BLaER1 treated with 17β-estradiol and CSF1 and Interleukin-3, amounts not matched to agents 10 nM and 100 nM (cell line): ENCODE measurements around the gene FRMD6.

Source experiments
- H3K27ac ChIP-seq, 11 experiments: shearing (Covaris generic); formaldehyde crosslinking; 2 replicates each; pipeline ENCODE4 v1.8.1; 2022
- H3K27me3 ChIP-seq, 11 experiments: shearing (Covaris generic); formaldehyde crosslinking; 2 replicates each; pipeline ENCODE4 v1.8.1; 2022
- H3K36me3 ChIP-seq, 11 experiments: shearing (Covaris generic); formaldehyde crosslinking; 2 replicates each; pipeline ENCODE4 v1.8.1; 2022
- H3K4me1 ChIP-seq, 10 experiments: shearing (Covaris generic); formaldehyde crosslinking; 2 replicates each; pipeline ENCODE4 v1.8.1; 2022
- H3K4me2 ChIP-seq, 11 experiments: shearing (Covaris generic); formaldehyde crosslinking; 2 replicates each; pipeline ENCODE4 v1.8.1; 2022
- H3K4me3 ChIP-seq, 10 experiments: shearing (Covaris generic); formaldehyde crosslinking; 2 replicates each; pipeline ENCODE4 v1.8.1; 2022
- H3K9ac ChIP-seq, 11 experiments: shearing (Covaris generic); formaldehyde crosslinking; 2 replicates each; pipeline ENCODE4 v1.8.1; 2022
- H3K9me3 ChIP-seq, 11 experiments: shearing (Covaris generic); formaldehyde crosslinking; replicated peaks in 1 of 11; 2 replicates each; pipeline ENCODE4 v1.8.1; 2022
- H4K20me1 ChIP-seq, 11 experiments: shearing (Covaris generic); formaldehyde crosslinking; 2 replicates each; pipeline ENCODE4 v1.8.1; 2022
- Cebpa-rat ChIP-seq, 11 experiments: shearing (Covaris generic); IDR thresholded peaks; 2 replicates each; pipeline ENCODE4 v1.8.1; 2022

FRMD6 gene

DNA sequence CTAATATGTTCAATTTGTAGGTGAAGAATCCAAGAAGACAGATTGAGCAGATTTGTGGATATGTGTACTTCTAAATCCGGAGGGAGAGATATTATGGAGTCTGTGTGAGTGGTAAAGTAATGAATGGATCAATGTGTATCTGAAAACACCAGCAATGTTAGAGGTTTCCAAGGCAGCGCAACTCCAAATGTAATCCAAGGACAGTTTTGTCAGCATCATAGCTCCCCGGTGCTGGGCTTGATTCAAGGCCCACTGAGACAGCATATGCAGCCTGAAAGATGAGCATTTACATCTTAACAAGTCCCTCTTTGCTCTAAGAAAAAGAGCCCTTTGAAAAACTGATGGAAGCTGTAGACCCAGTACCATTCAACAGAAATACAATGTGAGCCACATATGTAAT is 38.3 kb upstream of the FRMD6 start:
- Histone ChIP-seq H4K20me1 (no peaks in the 10 kb centered on the region), H3K4me3 (no peak overlapping the region), H3K4me1 (no peaks in the 10 kb centered on the region), H3K27ac (no peak overlapping the region), H3K9me3 (no peaks in the 10 kb centered on the region), H3K36me3 (no peaks in the 10 kb centered on the region), H3K9ac (no peak overlapping the region), H3K4me2 (no peak overlapping the region), H3K27me3 (no peaks in the 10 kb centered on the region)
- TF ChIP-seq Cebpa-rat (IDR thresholded peaks at IDR 0.05), result no peak

DNA sequence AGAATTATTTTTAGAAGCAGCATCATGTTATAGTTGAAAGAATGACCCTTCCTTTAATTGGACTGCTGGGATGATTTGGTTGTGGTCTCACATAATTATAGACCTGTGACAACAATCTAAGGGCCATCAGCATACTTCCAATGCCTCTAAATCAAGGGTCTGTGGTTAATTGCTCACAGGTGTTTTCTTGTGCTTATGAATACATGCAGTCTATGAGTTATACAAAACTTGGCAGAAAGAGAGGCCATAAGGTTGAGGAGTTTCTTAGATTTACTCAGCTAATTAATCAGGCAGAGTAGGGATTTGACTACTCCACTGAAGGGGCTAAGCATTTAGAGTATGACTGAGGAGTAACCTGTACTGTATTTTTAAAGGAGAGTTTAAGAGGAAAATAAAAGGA is 37.0 kb upstream of the FRMD6 start:
- H3K27ac ChIP-seq, result no peak overlapping the region
- no peak for TF ChIP-seq Cebpa-rat (IDR thresholded peaks at IDR 0.05)
- H3K27me3 ChIP-seq, result no peaks in the 10 kb centered on the region
- no peaks in the 10 kb centered on the region for H4K20me1 ChIP-seq
- H3K4me3 ChIP-seq, result no peak overlapping the region
- no peaks in the 10 kb centered on the region for H3K36me3 ChIP-seq
- no peaks in the 10 kb centered on the region for H3K4me1 ChIP-seq
- H3K9ac ChIP-seq, result no peak overlapping the region
- no peak overlapping the region for H3K4me2 ChIP-seq
- H3K9me3 ChIP-seq, result no peaks in the 10 kb centered on the region

DNA sequence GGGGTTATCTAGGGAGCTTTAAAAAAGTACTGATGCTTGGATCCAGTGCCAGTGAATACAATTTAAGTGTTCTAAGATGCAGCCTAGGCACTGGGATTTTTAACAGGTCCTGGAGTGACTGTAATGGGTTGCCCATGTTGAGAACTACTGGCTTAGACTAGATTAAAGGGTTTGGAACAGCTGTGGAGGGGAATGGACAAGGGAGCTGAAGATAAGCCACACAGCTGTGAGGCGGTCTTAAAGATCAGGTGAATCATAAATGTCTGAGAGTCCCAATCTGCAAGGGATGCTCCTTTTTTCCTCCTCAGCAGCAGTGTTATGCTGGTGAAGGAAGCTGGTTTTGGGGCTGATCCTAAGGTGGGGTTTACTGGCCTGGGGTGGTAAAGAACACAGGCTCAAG is 35.5 kb upstream of the FRMD6 start:
- H3K4me3 ChIP-seq, result no peak overlapping the region
- H3K4me1 ChIP-seq, result no peaks in the 10 kb centered on the region
- no peaks in the 10 kb centered on the region for H3K36me3 ChIP-seq
- no peaks in the 10 kb centered on the region for H4K20me1 ChIP-seq
- H3K4me2 ChIP-seq, result no peak overlapping the region
- H3K27ac ChIP-seq, result no peak overlapping the region
- H3K9me3 ChIP-seq, result no peaks in the 10 kb centered on the region
- no peaks in the 10 kb centered on the region for H3K27me3 ChIP-seq
- no peak for TF ChIP-seq Cebpa-rat (IDR thresholded peaks at IDR 0.05)
- H3K9ac ChIP-seq, result no peak overlapping the region

DNA sequence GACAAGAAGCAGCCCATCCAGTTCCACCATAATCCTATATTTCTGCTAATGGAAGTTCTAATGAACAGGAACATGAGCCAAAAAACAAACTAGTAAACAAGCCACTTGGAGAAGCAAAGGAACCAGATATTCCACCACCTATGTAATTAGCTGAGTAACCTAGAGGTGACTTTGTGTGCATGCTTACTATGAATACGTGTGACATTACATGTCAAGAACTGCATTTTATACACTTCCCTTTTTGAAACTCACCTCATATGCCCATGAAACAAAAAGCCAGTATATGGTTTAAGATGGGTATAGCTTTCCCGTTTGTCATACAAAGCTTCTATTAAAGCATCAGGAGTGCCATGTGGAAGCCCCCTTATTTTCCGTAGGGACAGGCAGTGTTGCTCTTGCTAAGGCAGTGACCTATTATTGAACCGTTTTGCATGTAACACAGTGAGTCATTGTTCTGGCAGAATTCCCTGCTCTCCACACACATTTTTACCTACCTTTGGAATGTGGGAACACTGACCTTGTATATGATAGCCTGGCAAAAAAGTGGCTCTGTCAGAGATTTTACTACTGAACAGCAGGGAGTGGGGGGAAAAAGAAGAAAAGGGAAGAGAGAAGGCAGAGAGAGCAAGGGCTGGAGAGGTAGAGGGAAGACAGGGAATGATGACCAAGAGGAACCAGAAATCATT is 34.8 kb upstream of the FRMD6 start:
- no peaks in the 10 kb centered on the region for H3K36me3 ChIP-seq
- H3K4me2 ChIP-seq, result no peak overlapping the region
- H3K27me3 ChIP-seq, result no peaks in the 10 kb centered on the region
- H4K20me1 ChIP-seq, result no peaks in the 10 kb centered on the region
- no peak overlapping the region for H3K4me3 ChIP-seq
- no peak overlapping the region for H3K27ac ChIP-seq
- no peaks in the 10 kb centered on the region for H3K4me1 ChIP-seq
- TF ChIP-seq Cebpa-rat (IDR thresholded peaks at IDR 0.05), result no peak
- no peak overlapping the region for H3K9ac ChIP-seq
- no peaks in the 10 kb centered on the region for H3K9me3 ChIP-seq

DNA sequence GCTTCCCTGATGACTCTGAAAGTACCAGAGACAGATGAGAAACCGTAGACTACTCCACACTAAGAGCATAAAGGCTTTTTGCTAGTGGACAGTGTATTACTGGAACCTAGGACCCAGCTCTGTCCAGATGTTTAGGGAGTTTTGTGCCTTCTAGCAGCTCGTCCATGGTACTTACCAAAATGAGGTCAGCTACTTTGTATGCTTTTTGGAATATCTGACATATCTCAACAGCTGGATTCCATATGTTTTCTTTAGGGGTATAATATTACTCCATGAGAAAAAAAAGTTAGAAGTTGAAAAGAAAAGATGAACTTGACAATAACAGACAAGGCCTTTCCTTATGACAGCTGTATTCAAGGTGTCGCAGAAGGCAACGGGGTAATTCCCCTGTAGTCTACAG is 32.1 kb upstream of the FRMD6 start:
- Histone ChIP-seq H3K4me1 (no peaks in the 10 kb centered on the region), H3K27ac (no peak overlapping the region), H3K4me3 (no peak overlapping the region), H4K20me1 (no peaks in the 10 kb centered on the region), H3K36me3 (no peaks in the 10 kb centered on the region), H3K9me3 (no peaks in the 10 kb centered on the region), H3K9ac (no peak overlapping the region), H3K4me2 (no peak overlapping the region), H3K27me3 (no peaks in the 10 kb centered on the region)
- TF ChIP-seq Cebpa-rat (IDR thresholded peaks at IDR 0.05), result no peak

DNA sequence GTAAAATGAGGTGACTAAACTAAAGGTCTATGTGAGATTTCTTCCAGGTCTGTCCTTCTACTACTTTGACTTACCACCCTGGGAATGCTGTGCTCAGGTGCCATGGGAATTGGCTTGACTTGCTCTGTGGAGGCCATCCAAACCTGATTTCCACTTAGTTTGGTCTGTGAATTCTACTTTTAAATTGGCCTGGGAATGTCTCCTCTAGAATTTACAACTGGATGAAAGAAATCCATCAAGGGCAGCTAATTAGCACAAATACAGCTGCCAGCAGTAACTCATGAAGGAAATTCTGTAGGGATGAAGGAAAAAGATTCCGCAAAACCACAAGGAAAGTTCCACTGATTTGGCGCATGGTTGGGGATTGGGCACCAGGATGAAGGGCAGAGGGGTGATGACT is 31.7 kb upstream of the FRMD6 start:
- Histone ChIP-seq H3K4me3 (no peak overlapping the region), H4K20me1 (no peaks in the 10 kb centered on the region), H3K4me1 (no peaks in the 10 kb centered on the region), H3K4me2 (no peak overlapping the region), H3K27ac (no peak overlapping the region), H3K27me3 (no peaks in the 10 kb centered on the region), H3K9me3 (no peaks in the 10 kb centered on the region), H3K9ac (no peak overlapping the region), H3K36me3 (no peaks in the 10 kb centered on the region)
- TF ChIP-seq Cebpa-rat (IDR thresholded peaks at IDR 0.05), result no peak

DNA sequence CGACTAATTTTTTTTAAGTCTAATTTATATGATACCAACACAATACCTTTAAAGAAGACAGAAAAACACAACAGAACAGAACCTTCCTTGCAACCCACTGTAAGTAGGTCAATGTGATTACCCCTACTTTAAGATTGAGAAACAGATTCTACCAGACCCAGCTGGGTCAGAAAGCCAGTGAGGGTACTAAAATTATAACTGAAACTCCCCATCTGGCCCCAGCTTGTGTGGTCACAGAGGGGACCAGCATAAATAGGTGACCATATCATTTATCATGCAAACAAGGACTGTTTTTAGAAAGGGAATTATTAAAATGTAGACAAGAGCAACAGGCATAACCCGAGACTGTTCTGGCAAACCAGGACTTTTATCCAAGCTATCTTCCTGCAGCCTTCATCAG is 30.1 kb upstream of the FRMD6 start:
- Histone ChIP-seq H3K4me1 (peaks cover 0 to 1% (median 0%) of the 10 kb centered on the region in 10 experiments; a peak in 1 of 20 replicates), H4K20me1 (no peaks in the 10 kb centered on the region), H3K27ac (no peak overlapping the region), H3K36me3 (no peaks in the 10 kb centered on the region), H3K9me3 (no peaks in the 10 kb centered on the region), H3K4me2 (no peak overlapping the region), H3K4me3 (no peak overlapping the region), H3K9ac (no peak overlapping the region), H3K27me3 (no peaks in the 10 kb centered on the region)
- no peak for TF ChIP-seq Cebpa-rat (IDR thresholded peaks at IDR 0.05)

DNA sequence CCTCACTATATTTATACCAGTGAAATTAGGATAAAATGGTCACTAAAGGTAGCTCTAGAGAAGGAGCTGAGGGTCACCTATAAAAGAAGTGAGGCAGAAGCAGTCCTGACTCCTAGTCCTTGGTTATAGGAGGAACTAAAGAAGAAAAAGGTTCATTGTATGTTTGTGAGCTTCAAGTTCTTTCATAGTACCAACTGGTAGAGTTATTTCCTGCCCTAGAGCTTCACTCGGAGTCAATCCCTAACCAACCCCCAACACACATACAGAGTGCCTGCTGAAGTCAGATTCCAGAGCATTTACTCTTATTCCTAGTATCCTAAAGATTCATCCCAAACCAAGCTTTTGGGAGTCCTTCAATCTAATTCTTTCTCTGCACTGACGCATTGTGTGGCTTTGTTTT is 29.3 kb upstream of the FRMD6 start:
- Histone ChIP-seq H3K4me3 (no peak overlapping the region), H3K27me3 (no peaks in the 10 kb centered on the region), H3K27ac (no peak overlapping the region), H3K4me2 (no peak overlapping the region), H3K4me1 (peaks cover 0 to 6% (median 0%) of the 10 kb centered on the region in 10 experiments; a peak in 1 of 20 replicates), H3K9me3 (no peaks in the 10 kb centered on the region), H4K20me1 (no peaks in the 10 kb centered on the region), H3K36me3 (no peaks in the 10 kb centered on the region), H3K9ac (no peak overlapping the region)
- no peak for TF ChIP-seq Cebpa-rat (IDR thresholded peaks at IDR 0.05)

DNA sequence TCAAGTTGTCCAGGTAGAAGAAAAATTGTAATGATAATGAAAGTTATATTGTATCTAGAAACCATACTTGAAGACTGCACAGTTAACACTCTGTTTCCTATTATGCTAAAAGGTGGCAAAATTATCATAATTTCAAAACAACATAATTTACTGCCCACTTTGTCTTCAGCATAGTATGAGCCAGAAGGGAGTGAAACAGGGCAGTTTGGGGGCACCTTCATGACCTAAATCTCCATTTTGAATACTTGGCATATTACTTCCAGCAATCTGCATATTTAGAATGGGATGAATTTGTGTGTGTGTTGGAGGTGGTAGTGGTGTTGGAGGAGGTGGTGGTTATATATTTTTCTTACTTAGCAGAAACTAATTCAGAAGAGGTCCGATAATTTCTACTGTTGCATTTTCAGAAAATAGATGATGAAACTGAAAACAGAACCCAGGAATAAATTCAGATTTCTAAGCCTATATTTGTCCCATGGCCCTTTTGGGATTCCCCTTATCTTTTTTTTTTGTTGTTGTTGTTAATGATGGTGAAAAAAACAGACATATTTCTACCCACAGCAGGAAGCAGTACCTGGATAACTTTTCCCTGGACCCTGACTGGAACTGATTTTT is 26.6 kb upstream of the FRMD6 start:
- Histone ChIP-seq H3K4me2 (no peak overlapping the region), H3K27me3 (no peaks in the 10 kb centered on the region), H3K9me3 (peaks cover 0 to 12% (median 0%) of the 10 kb centered on the region in 11 experiments; a peak in 2 of 22 replicates), H3K4me1 (peaks cover 0 to 6% (median 0%) of the 10 kb centered on the region in 10 experiments; a peak in 1 of 20 replicates), H3K4me3 (no peak overlapping the region), H3K9ac (no peak overlapping the region), H3K36me3 (no peaks in the 10 kb centered on the region), H4K20me1 (no peaks in the 10 kb centered on the region), H3K27ac (no peak overlapping the region)
- TF ChIP-seq Cebpa-rat (IDR thresholded peaks at IDR 0.05), result no peak

DNA sequence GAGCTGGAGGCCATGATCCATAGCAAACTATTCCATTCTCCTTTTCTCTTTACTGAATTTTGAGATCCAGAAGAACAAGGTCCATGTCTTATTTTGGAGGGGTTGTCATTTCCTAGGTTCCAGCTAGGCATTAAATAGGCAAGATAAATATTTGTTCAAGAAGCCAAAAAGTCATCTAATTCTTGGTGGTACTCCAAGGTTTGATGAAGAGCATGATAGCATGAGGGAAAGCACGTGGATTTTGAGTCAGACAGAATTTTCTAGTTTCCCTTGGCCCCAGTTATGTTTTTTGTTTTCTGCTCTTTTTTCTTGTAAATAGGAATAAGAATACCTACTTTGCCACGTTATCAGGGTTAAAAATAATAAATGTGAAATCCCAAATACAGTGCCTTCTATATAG is 25.5 kb upstream of the FRMD6 start:
- Histone ChIP-seq H3K9me3 (peaks cover 0 to 12% (median 0%) of the 10 kb centered on the region in 11 experiments; a peak in 3 of 22 replicates), H3K4me2 (no peak overlapping the region), H3K4me1 (peaks cover 0 to 6% (median 0%) of the 10 kb centered on the region in 10 experiments; a peak in 1 of 20 replicates), H3K9ac (no peak overlapping the region), H3K4me3 (no peak overlapping the region), H3K27ac (no peak overlapping the region), H3K27me3 (no peaks in the 10 kb centered on the region), H3K36me3 (no peaks in the 10 kb centered on the region), H4K20me1 (no peaks in the 10 kb centered on the region)
- TF ChIP-seq Cebpa-rat (IDR thresholded peaks at IDR 0.05), result no peak
